HEK293 (cell line): ENCODE measurements around the gene ZNF367.

Source experiments
- CTCF ChIA-PET: fragments of 350-600 bp; formaldehyde crosslinking; extraction: SDS; loops from one replicate; lab custom pipeline; 2021; ENCODE audit warnings: antibody characterized with exemption; lab: Yijun Ruan, JAX
- POLR2A ChIA-PET: fragments of 300-600 bp; formaldehyde crosslinking; extraction: SDS; loops from one replicate; lab custom pipeline; 2020; ENCODE audit warnings: antibody characterized with exemption, inconsistent platforms; lab: Yijun Ruan, JAX
- H3K27ac ChIP-seq: fragments of 200-500 bp; sonication (Bioruptor generic); 2 replicates; pipeline ENCODE4 v1.5.1; 2014; ENCODE audit warnings: low read depth, low read length, control low read depth, inconsistent platforms; ENCODE audit errors: extremely low read depth
- H3K36me3 ChIP-seq, 2 experiments: fragments of 200-500 bp in 1 of 2; sonication (Bioruptor generic) in 1 of 2; 1 replicate in 1 of 2; 2 replicates in 1 of 2; pipeline ENCODE4 v1.5.1; 2014 to 2017; ENCODE audit warnings: inconsistent platforms in 2 of 2, low read length in 2 of 2; ENCODE audit not compliant: control insufficient read depth in 2 of 2, insufficient read depth in 1 of 2
- H3K4me1 ChIP-seq: fragments of 200-500 bp; sonication (Bioruptor generic); 2 replicates; pipeline ENCODE4 v1.5.1; 2014; ENCODE audit warnings: mild to moderate bottlenecking, low read length, inconsistent platforms; ENCODE audit not compliant: control insufficient read depth, insufficient read depth
- H3K4me3 ChIP-seq: 2 replicates; pipeline ENCODE4 v1.5.1; 2011; ENCODE audit warnings: low read depth, mild to moderate bottlenecking, control low read depth, low read length, moderate library complexity
- H3K9me3 ChIP-seq: fragments of 200-500 bp; sonication (Bioruptor generic); 2 replicates; pipeline ENCODE4 v1.5.1; 2014; ENCODE audit warnings: low read depth, low read length, inconsistent platforms; ENCODE audit not compliant: control insufficient read depth, insufficient read depth
- BCL11A ChIP-seq: fragments of 450-650 bp; formaldehyde crosslinking; IDR thresholded peaks from 2 replicates; pipeline ENCODE4 v1.5.1; 2016; ENCODE audit warnings: low read depth, missing biosample characterization, missing genetic modification characterization
- HIC1 ChIP-seq: fragments of 450-650 bp; formaldehyde crosslinking; IDR thresholded peaks from 2 replicates; pipeline ENCODE4 v1.5.1; 2016; ENCODE audit warnings: missing biosample characterization, missing genetic modification characterization
- PRDM10 ChIP-seq: fragments of 450-650 bp; formaldehyde crosslinking; IDR thresholded peaks from 2 replicates; pipeline ENCODE4 v1.5.1; 2016; ENCODE audit warnings: missing biosample characterization, missing genetic modification characterization
- TRIM28 ChIP-seq: IDR thresholded peaks from 2 replicates; pipeline ENCODE4 v1.6.1; 2011; ENCODE audit warnings: low read length, control low read depth, borderline replicate concordance
- ZBTB21 ChIP-seq: fragments of 450-650 bp; formaldehyde crosslinking; IDR thresholded peaks from 2 replicates; pipeline ENCODE4 v1.5.1; 2017; ENCODE audit warnings: missing biosample characterization, missing genetic modification characterization
- ZEB2 ChIP-seq: fragments of 450-650 bp; formaldehyde crosslinking; IDR thresholded peaks from 2 replicates; pipeline ENCODE4 v1.5.1; 2016; ENCODE audit warnings: missing biosample characterization, missing genetic modification characterization
- ZNF112 ChIP-seq: fragments of 450-650 bp; formaldehyde crosslinking; IDR thresholded peaks from 2 replicates; pipeline ENCODE4 v1.5.0; 2017; ENCODE audit warnings: missing biosample characterization, missing genetic modification characterization
- ZNF121 ChIP-seq: fragments of 450-650 bp; formaldehyde crosslinking; IDR thresholded peaks from 2 replicates; pipeline ENCODE4 v1.5.1; 2016; ENCODE audit warnings: missing biosample characterization, missing genetic modification characterization
- ZNF133 ChIP-seq: fragments of 450-650 bp; formaldehyde crosslinking; IDR thresholded peaks from 2 replicates; pipeline ENCODE4 v1.5.1; 2016; ENCODE audit warnings: missing biosample characterization, missing genetic modification characterization
- ZNF26 ChIP-seq: fragments of 450-650 bp; formaldehyde crosslinking; IDR thresholded peaks from 2 replicates; pipeline ENCODE4 v1.5.1; 2016; ENCODE audit warnings: missing biosample characterization, missing genetic modification characterization
- ZNF266 ChIP-seq: fragments of 450-650 bp; formaldehyde crosslinking; IDR thresholded peaks from 2 replicates; pipeline ENCODE4 v1.5.1; 2016; ENCODE audit warnings: missing biosample characterization, missing genetic modification characterization, low read depth
- ZNF324 ChIP-seq: fragments of 450-650 bp; formaldehyde crosslinking; IDR thresholded peaks from 2 replicates; pipeline ENCODE4 v1.5.1; 2016; ENCODE audit warnings: missing biosample characterization, missing genetic modification characterization
- ZNF416 ChIP-seq: fragments of 450-650 bp; formaldehyde crosslinking; IDR thresholded peaks from 2 replicates; pipeline ENCODE4 v1.5.1; 2016; ENCODE audit warnings: missing biosample characterization, missing genetic modification characterization
- ZNF449 ChIP-seq: fragments of 450-650 bp; formaldehyde crosslinking; IDR thresholded peaks from 2 replicates; pipeline ENCODE4 v1.5.1; 2017; ENCODE audit warnings: missing biosample characterization, mild to moderate bottlenecking, missing genetic modification characterization, moderate library complexity
- ZNF510 ChIP-seq: fragments of 450-650 bp; formaldehyde crosslinking; IDR thresholded peaks from 2 replicates; pipeline ENCODE4 v1.5.1; 2018; ENCODE audit warnings: mild to moderate bottlenecking, missing genetic modification characterization, missing biosample characterization; ENCODE audit not compliant: insufficient replicate concordance
- ZNF549 ChIP-seq: fragments of 450-650 bp; IDR thresholded peaks from 2 replicates; pipeline ENCODE4 v1.5.1; 2018; ENCODE audit warnings: missing biosample characterization, missing genetic modification characterization, mild to moderate bottlenecking, inconsistent platforms, moderate library complexity
- ZNF555 ChIP-seq: fragments of 450-650 bp; formaldehyde crosslinking; conservative IDR thresholded peaks from 2 replicates; pipeline ENCODE4 v1.5.1; 2017; ENCODE audit warnings: missing biosample characterization, mild to moderate bottlenecking, missing genetic modification characterization, inconsistent platforms
- ZNF558 ChIP-seq: fragments of 450-650 bp; formaldehyde crosslinking; IDR thresholded peaks from 2 replicates; pipeline ENCODE4 v1.5.1; 2016; ENCODE audit warnings: missing biosample characterization, missing genetic modification characterization
- ZNF561 ChIP-seq: fragments of 450-650 bp; IDR thresholded peaks from 2 replicates; pipeline ENCODE4 v1.5.1; 2018; ENCODE audit warnings: missing biosample characterization, missing genetic modification characterization, borderline replicate concordance
- ZNF596 ChIP-seq: fragments of 450-650 bp; IDR thresholded peaks from 2 replicates; pipeline ENCODE4 v1.5.0; 2018; ENCODE audit warnings: missing biosample characterization, mild to moderate bottlenecking, missing genetic modification characterization, moderate library complexity
- ZNF600 ChIP-seq: fragments of 450-650 bp; formaldehyde crosslinking; IDR thresholded peaks from 2 replicates; pipeline ENCODE4 v1.5.1; 2016; ENCODE audit warnings: missing biosample characterization, missing genetic modification characterization
- ZNF623 ChIP-seq: fragments of 450-650 bp; formaldehyde crosslinking; IDR thresholded peaks from 2 replicates; pipeline ENCODE4 v1.5.1; 2016; ENCODE audit warnings: missing biosample characterization, missing genetic modification characterization
- ZNF660 ChIP-seq: fragments of 450-650 bp; IDR thresholded peaks from 2 replicates; pipeline ENCODE4 v1.5.1; 2018; ENCODE audit warnings: missing biosample characterization, mild to moderate bottlenecking, missing genetic modification characterization
- ZNF701 ChIP-seq: fragments of 450-650 bp; formaldehyde crosslinking; IDR thresholded peaks from 2 replicates; pipeline ENCODE4 v1.5.1; 2016; ENCODE audit warnings: missing biosample characterization, missing genetic modification characterization
- ZNF747 ChIP-seq: fragments of 450-650 bp; formaldehyde crosslinking; IDR thresholded peaks from 2 replicates; pipeline ENCODE4 v1.5.1; 2016; ENCODE audit warnings: missing biosample characterization, missing genetic modification characterization
- ZNF792 ChIP-seq: fragments of 450-650 bp; formaldehyde crosslinking; IDR thresholded peaks from 2 replicates; pipeline ENCODE4 v1.5.1; 2016; ENCODE audit warnings: missing biosample characterization, missing genetic modification characterization
- ZSCAN23 ChIP-seq: fragments of 450-650 bp; formaldehyde crosslinking; IDR thresholded peaks from 2 replicates; pipeline ENCODE4 v1.5.1; 2016; ENCODE audit warnings: missing biosample characterization, missing genetic modification characterization

ZNF367 gene

GRCh38 chr9:96419691-96419969 is 1.5 kb upstream of the ZNF367 start:
- H3K4me3 ChIP-seq: peak overlapping the region; percentile 86
- H3K27ac ChIP-seq: peak overlapping the region; percentile 99
- peaks cover 0 to 7% of the 10 kb centered on the region in 2 experiments; a peak in 2 of 3 replicates for H3K36me3 ChIP-seq
- ChIA-PET POLR2A (interaction anchor here (1.0 to 1.6 kb wide), 2 partner anchors 31 to 72 kb away, joined by 3 to 10 read pairs; partner anchors contain the start of gene HABP4), CTCF (interaction anchor here (0.5 to 1.0 kb wide), 2 partner anchors 32 to 298 kb away, joined by 3 to 4 read pairs; no protein-coding TSS in a partner anchor)
- peaks cover 5% of the 10 kb centered on the region; the same call in 1 of the 2 replicates for H3K4me1 ChIP-seq
- TF ChIP-seq ZEB2 (no peak), ZNF133 (tag by site-specific recombination) (no peak), ZNF660 (no peak), ZNF416 (no peak), ZNF747 (tag by site-specific recombination) (no peak), HIC1 (tag by site-specific recombination) (no peak), PRDM10 (tag by site-specific recombination) (no peak)
- no peaks in the 10 kb centered on the region for H3K9me3 ChIP-seq

- ChIA-PET CTCF (interaction anchor here (0.5 to 1.0 kb wide), 2 partner anchors 32 to 297 kb away, joined by 3 to 4 read pairs; no protein-coding TSS in a partner anchor), POLR2A (interaction anchor here (1.0 to 1.6 kb wide), 2 partner anchors 31 to 73 kb away, joined by 3 to 10 read pairs; partner anchors contain the start of gene HABP4)
- Histone ChIP-seq H3K36me3 (peaks cover 0 to 7% of the 10 kb centered on the region in 2 experiments; a peak in 2 of 3 replicates), H3K9me3 (no peaks in the 10 kb centered on the region), H3K27ac (peak overlapping the region; percentile 99), H3K4me1 (peaks cover 5% of the 10 kb centered on the region; the same call in 1 of the 2 replicates), H3K4me3 (peak overlapping the region; percentile 86)
- TF ChIP-seq ZNF266 (tag by site-specific recombination) (no peak), TRIM28 (no peak), ZNF324 (tag by site-specific recombination) (no peak), ZNF623 (tag by site-specific recombination) (no peak), ZNF112 (tag by site-specific recombination) (no peak), ZNF26 (tag by site-specific recombination) (no peak), ZNF549 (tag by site-specific recombination) (no peak), ZNF701 (tag by site-specific recombination) (no peak), ZNF596 (tag by site-specific recombination) (no peak), ZNF121 (tag by site-specific recombination) (no peak), ZNF600 (tag by site-specific recombination) (no peak), ZNF558 (tag by site-specific recombination) (no peak), ZBTB21 (tag by site-specific recombination) (no peak), ZSCAN23 (0 out of 2 replicates have a peak, but pooled peaks have one; percentile 42), ZNF792 (tag by site-specific recombination) (no peak), ZNF555 (no peak), BCL11A (tag by site-specific recombination) (no peak), ZNF510 (tag by site-specific recombination) (no peak), ZNF561 (peak; percentile 72; the same call in 1 of the 2 replicates), ZNF449 (no peak; the same call in 1 of the 2 replicates)
These were observed 935 bp upstream of the ZNF367 start for GRCh38 chr9:96418920-96419690.
